HG02884 (cell line): ENCODE results near the gene STING1.
A peak's percentile ranks its signal among the peaks of the same experiment; 100 is the strongest.
"Not testable (repeated sequence)": the region's sequence is repeated elsewhere in the genome, so short reads cannot be mapped to it uniquely, and the experiment has no call there.

Source experiments
- ATAC-seq: cut with Tn5 transposase; IDR thresholded peaks from one replicate; pipeline ENCODE4 v1.9.1; 2021; ENCODE audit warnings: mild to moderate bottlenecking, moderate library complexity; ENCODE audit not compliant: unreplicated experiment

Gene STING1

DNA sequence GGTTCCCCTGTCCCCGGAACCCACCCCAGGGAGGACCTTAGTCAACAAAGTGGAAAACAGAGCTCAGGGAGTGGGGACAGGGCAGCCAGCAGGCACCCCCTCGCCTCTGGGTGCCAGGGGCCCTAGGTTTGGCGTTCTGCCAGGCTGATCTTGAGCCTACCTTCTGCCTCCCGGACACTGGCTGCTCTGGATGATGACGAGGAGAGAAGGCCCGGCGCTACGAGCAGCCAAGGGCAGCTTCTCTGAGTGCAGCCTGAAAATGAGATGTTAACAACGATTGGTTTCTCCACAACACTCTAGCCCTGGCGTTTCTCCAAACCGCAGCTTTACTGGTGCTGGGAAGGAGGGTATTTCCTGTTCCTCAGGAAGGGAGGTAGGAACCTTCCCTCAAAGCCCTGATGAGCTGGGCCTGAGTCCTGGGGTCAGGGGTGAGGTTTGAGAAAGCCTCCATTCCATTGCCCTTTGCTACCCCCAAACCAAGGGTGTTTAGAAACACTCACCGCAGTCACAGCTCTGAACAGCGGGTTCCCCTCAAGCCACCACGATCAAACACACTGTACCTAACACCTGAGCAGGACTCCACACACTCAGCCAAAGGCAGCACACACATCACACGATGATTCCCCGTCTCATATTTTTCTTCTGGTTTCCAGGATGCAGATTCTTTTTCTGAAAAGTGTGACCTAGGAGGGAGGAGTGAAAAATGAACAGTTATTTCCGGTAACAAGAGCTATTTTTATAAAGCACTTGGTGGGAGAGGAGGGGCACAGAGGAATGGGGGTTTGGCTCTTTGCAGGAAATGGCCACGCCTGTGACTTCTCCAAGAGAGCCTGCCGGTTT, at the start of gene STING1:
Gene STING1 (minus strand): TSS at position 709 of the 840 bp plus-strand sequence. CDS start 1,054 bp downstream, outside the sequence.
- peak; percentile 57 for ATAC-seq

DNA sequence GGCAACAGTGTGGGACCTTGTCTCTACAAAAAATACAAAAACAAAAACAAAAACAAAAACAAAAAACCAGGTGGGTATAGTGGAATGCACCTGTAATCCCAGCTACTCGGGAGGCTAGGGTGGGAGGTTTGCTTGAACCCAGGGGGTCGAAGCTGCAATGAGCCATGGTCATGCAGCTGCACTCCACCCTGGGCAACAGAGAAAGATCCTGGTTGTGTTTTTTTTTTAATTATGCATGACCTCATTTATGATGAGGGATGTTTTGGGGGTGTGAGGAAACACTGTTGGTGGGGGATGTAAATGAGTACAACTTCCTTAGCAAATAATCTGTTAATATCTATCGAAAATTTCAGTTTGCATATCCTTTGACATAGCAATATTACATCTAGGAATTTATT, 49.2 kb upstream of the STING1 start:
- no peak for ATAC-seq

DNA sequence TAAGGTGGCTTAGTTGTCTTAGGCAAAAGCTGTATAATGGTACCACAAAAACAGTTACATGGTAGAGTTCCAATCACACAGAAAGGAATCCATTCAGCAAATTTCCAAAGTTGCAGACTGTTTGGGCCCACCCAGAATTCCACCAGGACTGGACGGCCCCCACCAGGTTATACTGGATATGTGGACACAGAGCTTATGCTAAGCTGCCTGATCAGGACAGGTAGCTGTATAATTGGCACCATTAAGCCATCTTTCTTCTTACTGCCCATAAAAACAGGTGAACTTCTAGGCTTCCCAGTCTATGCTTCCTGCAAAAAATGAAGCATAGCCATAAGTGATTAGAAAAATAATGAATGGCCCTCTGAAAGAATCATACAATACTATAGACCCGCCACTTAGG, 47.5 kb upstream of the STING1 start:
- not testable (repeated sequence) for ATAC-seq

- ATAC-seq, result not testable (repeated sequence)
These were observed 46.1 kb upstream of the STING1 start for GRCh38 chr5:139528695-139529094.

DNA sequence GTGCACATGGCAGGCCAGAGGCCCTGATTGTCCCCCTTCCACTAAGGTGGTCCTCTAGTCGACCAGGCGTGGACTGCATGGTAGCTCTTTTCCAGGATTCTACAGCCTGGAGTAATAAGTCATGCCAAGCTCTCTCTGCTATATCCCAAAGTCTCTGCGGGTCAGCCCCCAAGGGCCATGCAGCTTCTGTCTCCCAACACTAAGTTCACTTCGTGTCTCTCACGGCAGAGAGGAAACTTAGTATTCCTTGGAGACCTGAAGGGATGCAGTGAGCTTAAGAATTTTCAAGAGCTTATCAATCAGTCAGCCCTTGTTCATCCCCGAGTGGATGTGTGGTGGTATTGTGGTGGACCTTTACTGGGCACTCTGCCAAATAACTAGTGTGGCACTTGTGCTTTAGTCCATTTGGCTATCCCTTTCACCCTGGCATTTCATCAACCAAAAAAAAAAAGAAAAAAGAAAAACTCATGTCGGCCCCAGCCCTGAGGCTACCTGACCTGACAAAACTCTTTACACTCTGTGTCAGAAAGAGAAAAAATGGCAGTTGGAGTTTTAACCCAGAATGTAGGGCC, 45.4 kb upstream of the STING1 start:
- ATAC-seq, result not testable (repeated sequence)

- ATAC-seq, result not testable (repeated sequence)
These were observed 44.5 kb upstream of the STING1 start for GRCh38 chr5:139527090-139527470.

DNA sequence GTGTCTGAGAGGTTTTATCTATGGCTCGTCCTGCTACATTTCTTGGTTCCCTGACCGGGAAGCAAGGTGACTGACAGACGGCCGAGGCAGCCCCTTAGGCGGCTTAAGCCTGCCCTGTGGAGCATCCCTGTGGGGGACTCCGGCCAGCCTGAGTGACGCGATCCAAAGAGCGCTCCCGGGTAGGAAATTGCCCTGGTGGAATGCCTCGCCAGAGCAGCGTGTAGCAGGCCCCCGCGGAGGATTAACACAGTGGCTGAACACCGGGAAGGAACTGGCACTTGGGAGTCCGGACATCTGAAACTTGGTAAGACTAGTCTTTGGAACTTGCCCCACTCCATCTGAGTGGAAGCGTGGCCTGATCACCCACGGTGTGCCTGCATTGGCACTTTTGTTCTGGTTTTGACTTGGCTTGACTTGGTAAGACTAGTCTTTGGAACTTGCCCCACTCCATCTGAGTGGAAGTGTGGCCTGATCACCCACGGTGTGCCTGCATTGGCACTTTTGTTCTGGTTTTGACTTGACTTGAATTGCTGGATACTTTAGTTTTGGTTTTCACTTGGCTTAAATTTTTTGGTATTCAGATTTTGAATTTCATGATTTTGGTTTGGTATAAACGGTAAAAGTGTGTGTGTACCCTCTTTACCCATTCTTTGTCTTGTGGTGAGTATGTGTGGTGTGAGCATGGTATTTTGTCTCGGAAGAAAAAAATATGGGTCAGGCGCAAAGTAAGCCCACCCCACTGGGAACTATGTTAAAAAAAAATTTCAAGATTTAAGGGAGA, 43.9 kb upstream of the STING1 start:
- not testable (repeated sequence) for ATAC-seq

- ATAC-seq, result not testable (repeated sequence)
These were observed 43.2 kb upstream of the STING1 start for GRCh38 chr5:139525586-139526308.

- no peak for ATAC-seq
These were observed 42.5 kb upstream of the STING1 start for GRCh38 chr5:139524940-139525585.

GRCh38 chr5:139524446-139524845, 41.9 kb upstream of the STING1 start:
- ATAC-seq, result no peak

GRCh38 chr5:139523635-139524445, 41.3 kb upstream of the STING1 start:
- no peak for ATAC-seq

DNA sequence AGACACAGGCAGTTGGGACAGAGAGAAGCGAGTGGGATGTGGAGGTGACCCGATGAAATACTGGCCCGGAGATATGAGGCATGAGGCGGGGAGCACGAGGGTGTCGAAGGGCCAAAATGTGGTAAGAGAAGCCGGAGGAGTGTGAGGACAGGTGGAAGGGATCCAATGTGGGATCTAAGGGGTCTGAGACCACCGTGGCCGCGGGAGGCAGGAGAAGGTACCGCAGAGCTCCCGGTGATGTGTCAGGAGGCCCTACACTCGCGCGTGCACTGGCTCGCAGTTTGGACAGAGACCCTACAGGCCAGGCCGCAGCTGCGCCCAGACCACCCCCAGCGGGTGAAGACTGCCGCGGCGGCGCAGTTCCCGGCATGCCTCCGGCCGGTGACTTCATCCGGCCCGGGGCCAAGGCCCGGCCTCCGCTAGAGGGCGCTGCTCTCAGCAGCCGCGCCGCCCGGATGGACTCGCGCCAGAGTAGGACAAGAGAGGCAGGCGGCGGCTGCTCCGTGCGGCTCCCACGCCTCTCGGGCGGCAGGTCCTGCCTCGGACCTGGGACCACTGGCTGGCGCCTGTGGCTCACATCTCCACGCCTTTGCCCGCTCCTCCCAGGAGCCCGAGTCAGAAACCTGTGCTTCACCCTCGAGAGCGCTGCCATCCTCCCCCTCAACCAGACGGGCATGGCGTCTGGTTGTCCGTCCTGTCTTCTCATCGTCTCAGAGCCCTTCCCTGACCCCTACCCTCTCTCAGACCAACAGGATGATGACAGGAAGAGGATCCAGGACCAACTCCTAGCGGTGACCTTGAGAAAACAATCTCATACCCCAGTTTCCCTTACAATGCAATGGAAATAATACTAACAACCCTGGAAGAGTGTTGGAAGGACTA, 35.4 kb upstream of the STING1 start:
- peak; percentile 83 for ATAC-seq

GRCh38 chr5:139514486-139514856, 31.9 kb upstream of the STING1 start:
- ATAC-seq, result no peak

- no peak for ATAC-seq
These were observed 31.4 kb upstream of the STING1 start for GRCh38 chr5:139513852-139514485.

- ATAC-seq, result peak; percentile 68
These were observed 30.9 kb upstream of the STING1 start for GRCh38 chr5:139513434-139513833.

DNA sequence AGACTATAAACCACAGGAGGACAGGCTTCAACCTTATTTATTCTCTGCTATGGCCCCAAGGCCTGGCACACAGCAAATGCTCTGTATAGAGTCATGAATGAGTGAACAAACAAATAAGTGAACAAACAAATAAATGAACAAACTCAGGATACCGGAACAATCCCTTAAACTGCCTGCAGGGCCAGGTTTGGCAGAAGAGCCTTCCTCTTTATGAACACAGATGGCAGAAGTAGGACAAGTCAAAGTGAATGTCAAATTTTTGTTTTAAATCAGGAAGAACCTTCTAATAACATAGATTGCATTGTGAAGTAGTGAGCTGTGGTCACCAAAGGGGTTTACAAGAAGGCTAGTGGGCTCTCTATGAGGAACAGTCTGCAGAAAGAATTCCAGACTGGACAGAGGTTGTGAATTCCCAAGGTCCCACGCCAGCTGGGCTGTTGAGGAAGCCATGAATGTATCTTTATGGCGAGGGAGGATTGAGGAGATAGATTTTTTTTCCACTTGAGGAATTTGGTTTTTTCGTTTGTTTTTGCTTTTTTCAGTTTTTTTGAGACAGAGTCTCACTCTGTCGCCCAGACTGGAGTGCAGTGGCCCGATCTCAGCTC, 30.3 kb upstream of the STING1 start:
- no peak for ATAC-seq

DNA sequence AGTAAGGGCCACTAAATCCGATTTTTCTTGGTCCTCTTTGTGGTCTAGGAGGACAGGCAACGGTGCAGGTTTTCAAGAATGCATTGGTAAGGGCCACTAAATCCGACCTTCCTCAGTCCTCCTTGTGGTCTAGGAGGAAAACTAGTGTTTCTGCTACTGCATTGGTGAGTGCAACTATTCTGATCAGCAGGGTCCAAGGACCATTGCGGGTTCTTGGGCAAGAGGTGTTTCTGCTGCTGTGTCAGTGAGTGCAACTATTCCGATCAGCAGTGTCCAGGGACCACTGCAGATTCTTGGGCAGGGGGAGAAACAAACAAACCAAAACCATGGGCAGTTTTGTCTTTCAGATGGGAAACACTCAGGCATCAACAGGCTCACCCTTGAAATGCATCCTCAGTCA, 22.2 kb upstream of the STING1 start:
- not testable (repeated sequence) for ATAC-seq

DNA sequence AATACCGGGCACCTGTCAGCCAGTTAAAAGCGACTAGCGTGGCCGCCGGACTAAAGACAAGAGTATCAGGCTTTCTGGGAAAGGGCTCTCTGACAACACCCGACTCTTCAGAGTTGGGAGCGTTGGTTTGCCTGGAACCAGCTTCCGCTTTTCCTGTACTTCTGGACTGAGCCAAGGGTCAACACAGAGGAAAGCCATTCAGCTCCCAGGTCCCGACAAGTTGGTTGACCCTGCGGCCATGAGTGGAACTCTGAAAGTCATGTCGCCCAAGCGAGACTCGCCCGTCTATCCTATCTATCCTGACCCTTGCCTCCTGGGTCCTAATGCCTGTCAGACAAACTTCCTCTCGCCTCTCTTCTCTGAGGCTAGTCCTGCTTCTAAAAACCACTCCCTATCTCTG, 21.3 kb upstream of the STING1 start:
- ATAC-seq, result not testable (repeated sequence)
